ENCODE results near the gene PRRX2. TPM values are rescaled to one million over a fixed set of nuclear protein-coding genes. Genes with fewer than 3 reads are reported as not detected.

The PRRX2 gene
- total RNA-seq, 4 donors from 2014 or later: 0.75 to 1.7 (median 1.6) TPM; not detected in 1

DNA sequence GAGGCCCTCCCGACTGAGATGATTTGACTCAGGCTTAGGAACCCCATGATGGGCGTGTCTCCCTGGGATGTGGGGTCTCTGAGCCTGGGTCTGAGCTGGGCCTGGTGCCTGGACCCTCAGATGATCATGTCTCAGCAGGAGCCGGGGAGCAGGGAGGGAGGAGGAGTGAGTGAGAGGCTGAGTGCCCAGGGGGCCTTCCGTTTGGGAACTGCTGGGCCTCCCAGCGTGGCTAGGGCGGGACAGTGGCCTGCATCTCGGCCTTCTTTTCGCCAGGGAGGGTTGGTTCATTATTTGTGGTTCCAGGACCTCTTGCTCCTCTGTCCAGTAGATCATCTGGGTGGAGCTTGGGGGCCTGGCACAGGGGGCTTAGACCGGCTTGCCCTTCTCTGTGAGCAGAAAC, 5.6 kb downstream of the PRRX2 start:
- no peak for TF ChIP-seq POLR2A (IDR thresholded peaks at IDR 0.05)
- TF ChIP-seq, protein P1, sequence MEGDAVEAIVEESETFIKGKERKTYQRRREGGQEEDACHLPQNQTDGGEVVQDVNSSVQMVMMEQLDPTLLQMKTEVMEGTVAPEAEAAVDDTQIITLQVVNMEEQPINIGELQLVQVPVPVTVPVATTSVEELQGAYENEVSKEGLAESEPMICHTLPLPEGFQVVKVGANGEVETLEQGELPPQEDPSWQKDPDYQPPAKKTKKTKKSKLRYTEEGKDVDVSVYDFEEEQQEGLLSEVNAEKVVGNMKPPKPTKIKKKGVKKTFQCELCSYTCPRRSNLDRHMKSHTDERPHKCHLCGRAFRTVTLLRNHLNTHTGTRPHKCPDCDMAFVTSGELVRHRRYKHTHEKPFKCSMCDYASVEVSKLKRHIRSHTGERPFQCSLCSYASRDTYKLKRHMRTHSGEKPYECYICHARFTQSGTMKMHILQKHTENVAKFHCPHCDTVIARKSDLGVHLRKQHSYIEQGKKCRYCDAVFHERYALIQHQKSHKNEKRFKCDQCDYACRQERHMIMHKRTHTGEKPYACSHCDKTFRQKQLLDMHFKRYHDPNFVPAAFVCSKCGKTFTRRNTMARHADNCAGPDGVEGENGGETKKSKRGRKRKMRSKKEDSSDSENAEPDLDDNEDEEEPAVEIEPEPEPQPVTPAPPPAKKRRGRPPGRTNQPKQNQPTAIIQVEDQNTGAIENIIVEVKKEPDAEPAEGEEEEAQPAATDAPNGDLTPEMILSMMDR (IDR thresholded peaks at IDR 0.05 in 4 of 5, conservative IDR thresholded peaks at IDR 0.05 in 1 of 5): no peak
- intact Hi-C loops (cut with DNase I; ENCODE audit: low total_unique reads) (no loop called here), in situ Hi-C loops (cut with MboI; ENCODE audit: low sequenced_read_pairs in 4 of 4) (no loop called here)
- Histone ChIP-seq H3K36me3 (no peaks in the 10 kb centered on the region), H3K4me1 (no peaks in the 10 kb centered on the region), H3K9me3 (no peaks in the 10 kb centered on the region), H3K27ac (no peak overlapping the region), H3K27me3 (peaks cover 6 to 33% (median 24%) of the 10 kb centered on the region in 3 donors), H3K4me3 (no peak overlapping the region)
- ATAC-seq (no peak), DNase-seq (no peak)

DNA sequence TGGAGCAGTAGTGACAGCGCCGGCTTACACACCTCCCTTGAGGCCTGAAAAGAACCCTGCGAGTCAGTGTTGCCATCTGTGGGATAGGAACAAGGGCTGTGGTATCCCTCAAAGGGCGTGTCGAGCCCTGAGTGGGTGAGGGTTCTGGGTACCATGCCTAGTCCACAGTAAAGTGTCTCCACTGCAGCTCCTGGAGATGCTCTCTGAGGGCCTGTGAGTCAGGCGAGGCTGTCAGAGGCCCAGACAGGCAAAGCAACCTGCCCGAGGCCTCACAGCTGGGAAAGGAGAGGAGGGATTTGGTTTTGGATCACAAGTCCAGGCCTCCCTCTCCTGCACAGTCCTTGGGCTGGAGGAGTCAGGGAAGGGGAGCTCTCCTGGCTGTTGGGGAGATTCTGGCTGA, 6.1 kb downstream of the PRRX2 start:
- H3K4me3 ChIP-seq: no peak overlapping the region
- no peak overlapping the region for H3K27ac ChIP-seq
- H3K27me3 ChIP-seq: peaks cover 6 to 28% (median 23%) of the 10 kb centered on the region in 3 donors
- in situ Hi-C loops (cut with MboI; ENCODE audit: low sequenced_read_pairs in 4 of 4): no loop called here
- TF ChIP-seq, protein P1 (IDR thresholded peaks at IDR 0.05 in 4 of 5, conservative IDR thresholded peaks at IDR 0.05 in 1 of 5): no peak
- TF ChIP-seq POLR2A (IDR thresholded peaks at IDR 0.05): no peak
- H3K9me3 ChIP-seq: no peaks in the 10 kb centered on the region
- intact Hi-C loops (cut with DNase I; ENCODE audit: low total_unique reads): no loop called here
- DNase-seq (no peak), ATAC-seq (no peak)
- H3K4me1 ChIP-seq: no peaks in the 10 kb centered on the region
- no peaks in the 10 kb centered on the region for H3K36me3 ChIP-seq

DNA sequence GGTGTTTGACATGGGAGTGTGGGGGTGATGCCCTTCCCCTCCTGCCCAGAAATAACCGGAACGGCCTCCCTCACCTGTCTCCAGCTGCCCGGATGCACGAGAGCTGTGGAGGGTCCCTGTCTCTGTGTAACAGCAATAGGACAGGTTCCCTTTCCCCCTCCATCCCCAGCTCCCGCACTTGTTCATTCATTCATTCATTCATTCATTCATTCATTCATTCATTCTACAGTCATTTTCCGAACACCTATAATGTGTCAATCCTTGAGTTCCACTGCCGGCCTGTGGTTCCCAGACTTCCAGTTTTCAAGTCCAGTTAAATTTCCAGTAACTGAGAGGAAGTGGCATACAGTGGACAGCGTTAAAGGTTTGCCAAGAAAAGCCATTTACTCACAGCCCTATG, 7.3 kb downstream of the PRRX2 start:
- H3K27me3 ChIP-seq: peaks cover 0 to 18% (median 12%) of the 10 kb centered on the region in 3 donors
- DNase-seq: no peak
- TF ChIP-seq, protein P1 (IDR thresholded peaks at IDR 0.05 in 4 of 5, conservative IDR thresholded peaks at IDR 0.05 in 1 of 5): no peak
- TF ChIP-seq POLR2A (IDR thresholded peaks at IDR 0.05): no peak
- H3K36me3 ChIP-seq: no peaks in the 10 kb centered on the region
- no peak overlapping the region for H3K27ac ChIP-seq
- intact Hi-C loops (cut with DNase I; ENCODE audit: low total_unique reads): no loop called here
- in situ Hi-C loops (cut with MboI; ENCODE audit: low sequenced_read_pairs in 4 of 4): no loop called here
- no peak overlapping the region for H3K4me3 ChIP-seq
- H3K4me1 ChIP-seq: no peaks in the 10 kb centered on the region
- ATAC-seq: no peak
- H3K9me3 ChIP-seq: no peaks in the 10 kb centered on the region

DNA sequence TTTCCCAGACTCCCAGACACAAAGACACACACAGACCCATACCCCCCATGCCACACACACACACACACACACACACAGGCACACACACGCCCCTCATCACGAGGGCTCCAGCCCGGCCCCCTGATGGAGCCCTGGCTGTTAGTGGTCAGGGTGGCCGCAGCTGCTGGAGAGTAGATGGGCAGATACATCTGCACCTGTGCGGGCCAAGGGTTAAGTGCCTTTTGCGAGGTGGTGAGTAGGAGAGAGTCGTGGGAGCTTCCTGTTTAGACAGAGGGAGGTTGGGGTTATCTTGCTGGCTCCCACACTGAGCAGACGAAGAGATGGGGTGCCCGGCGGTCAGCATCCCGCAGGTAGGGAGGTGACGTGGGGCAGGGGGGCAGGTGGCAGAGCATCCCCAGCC, 8.2 kb downstream of the PRRX2 start:
- H3K9me3 ChIP-seq: no peaks in the 10 kb centered on the region
- intact Hi-C loops (cut with DNase I; ENCODE audit: low total_unique reads): no loop called here
- ATAC-seq: no peak
- no peaks in the 10 kb centered on the region for H3K4me1 ChIP-seq
- no peak for DNase-seq
- no peak for TF ChIP-seq POLR2A (IDR thresholded peaks at IDR 0.05)
- TF ChIP-seq, protein P1 (IDR thresholded peaks at IDR 0.05 in 4 of 5, conservative IDR thresholded peaks at IDR 0.05 in 1 of 5): no peak
- no peak overlapping the region for H3K4me3 ChIP-seq
- H3K36me3 ChIP-seq: no peaks in the 10 kb centered on the region
- in situ Hi-C loops (cut with MboI; ENCODE audit: low sequenced_read_pairs in 4 of 4): no loop called here
- H3K27me3 ChIP-seq: peaks cover 0 to 12% (median 8%) of the 10 kb centered on the region in 3 donors
- H3K27ac ChIP-seq: no peak overlapping the region

DNA sequence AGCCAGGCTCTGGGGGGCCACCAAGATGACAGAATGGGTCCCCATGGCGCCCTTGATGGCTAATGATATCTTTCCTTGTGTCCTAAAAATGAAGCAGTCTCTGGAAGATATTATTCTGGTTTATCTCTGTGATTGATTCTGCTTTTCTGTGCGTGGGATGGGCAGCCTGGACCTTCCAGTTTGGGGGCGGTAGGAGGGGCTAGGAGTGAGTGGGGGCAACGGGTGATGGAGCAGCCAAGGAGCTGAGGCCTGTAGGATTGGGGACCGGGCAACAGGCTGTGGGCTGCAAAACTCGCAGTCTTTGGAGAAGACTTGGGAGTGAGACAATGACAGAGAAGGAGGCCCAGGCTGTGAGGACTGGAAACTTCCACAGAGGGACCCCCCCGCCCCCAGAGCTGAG, 8.8 kb downstream of the PRRX2 start:
- no peaks in the 10 kb centered on the region for H3K9me3 ChIP-seq
- peaks cover 3 to 12% (median 8%) of the 10 kb centered on the region in 3 donors for H3K27me3 ChIP-seq
- DNase-seq (no peak), ATAC-seq (no peak)
- no peak overlapping the region for H3K27ac ChIP-seq
- TF ChIP-seq, protein P1 (IDR thresholded peaks at IDR 0.05 in 4 of 5, conservative IDR thresholded peaks at IDR 0.05 in 1 of 5): no peak
- TF ChIP-seq POLR2A (IDR thresholded peaks at IDR 0.05): no peak
- no peaks in the 10 kb centered on the region for H3K36me3 ChIP-seq
- in situ Hi-C loops (cut with MboI; ENCODE audit: low sequenced_read_pairs in 4 of 4): no loop called here
- intact Hi-C loops (cut with DNase I; ENCODE audit: low total_unique reads): no loop called here
- H3K4me1 ChIP-seq: no peaks in the 10 kb centered on the region
- no peak overlapping the region for H3K4me3 ChIP-seq

All from gastrocnemius medialis (tissue), 4 donors.